ENCODE data around the gene MAP4K4.

DNA sequence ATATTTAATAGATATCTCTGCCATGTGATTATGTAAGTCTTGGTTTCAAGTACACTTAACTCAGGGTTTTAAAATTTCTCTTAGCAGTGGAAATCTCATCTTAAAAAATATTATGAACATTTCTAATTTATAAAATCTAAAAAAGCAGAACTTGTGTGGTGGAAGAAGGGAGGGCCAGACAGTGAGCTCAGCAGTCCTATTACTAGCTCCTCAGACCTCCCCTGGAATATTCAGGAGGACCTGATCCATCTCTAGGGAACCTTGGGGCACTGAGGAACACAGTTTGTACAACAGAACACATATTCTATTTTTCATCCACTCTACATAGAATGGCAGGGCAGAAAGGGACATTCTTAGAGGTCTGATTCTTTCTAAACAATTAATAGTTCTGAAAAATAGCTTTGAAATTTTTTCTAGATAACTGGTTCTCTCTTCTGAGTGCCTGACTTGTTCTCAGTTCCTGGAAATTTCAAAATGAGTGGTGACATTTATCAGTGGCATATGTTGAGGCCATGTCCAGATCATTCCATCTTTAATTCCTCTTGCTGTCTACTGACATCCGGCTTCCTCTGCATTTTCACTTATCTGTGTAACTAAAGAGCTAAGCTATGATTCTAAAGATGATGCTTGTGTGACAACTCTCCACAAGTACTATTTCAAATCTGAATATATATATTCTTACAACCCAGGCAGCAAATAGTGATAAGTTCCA is 8.2 kb upstream of the MAP4K4 start:
- TF ChIP-seq POLR2A (IDR thresholded peaks at IDR 0.05; ENCODE audit: insufficient read depth in 1 of 2, low read depth in 2 of 2, low read length in 2 of 2) (no peak), ATF2 (CRISPR knock-in tag; IDR thresholded peaks at IDR 0.05) (no peak), SNRNP70 (IDR thresholded peaks at IDR 0.05; ENCODE audit: low read depth, low read length) (no peak), ISX (CRISPR knock-in tag; conservative IDR thresholded peaks at IDR 0.05) (no peak), HDAC2 (CRISPR knock-in tag; IDR thresholded peaks at IDR 0.05) (no peak), NFRKB (IDR thresholded peaks at IDR 0.05) (no peak)
